Esophagus muscularis mucosa (tissue), 4 donors: ENCODE data around the gene RETSAT. TPM values are rescaled to one million over a fixed set of nuclear protein-coding genes. Genes with fewer than 3 reads are reported as not detected.
"Not testable (repeated sequence)": the region's sequence is repeated elsewhere in the genome, so short reads cannot be mapped to it uniquely, and the experiment has no call there.

Experiments
- DNase-seq: peaks from one replicate; pipeline ENCODE4 v3.0.0-alpha.2; 2017; ENCODE audit errors: extremely low spot score
- H3K27ac ChIP-seq, 4 donors: fragments of 200-600 bp; sonication (generic); replicated peaks in 1 of 4; 1 replicate in 3 of 4; 2 replicates in 1 of 4; pipeline ENCODE4 v1.5.1; 2016 to 2019; ENCODE audit warnings: mild to moderate bottlenecking in 1 of 4
- H3K27me3 ChIP-seq, 4 donors: fragments of 200-600 bp; sonication (generic); one replicate each; pipeline versions ENCODE4 v1.5.1 to v1.6.0; 2016 to 2019
- H3K36me3 ChIP-seq, 4 donors: fragments of 200-600 bp; sonication (generic); one replicate each; pipeline ENCODE4 v1.5.1; 2016 to 2019
- H3K4me1 ChIP-seq, 4 donors: fragments of 200-600 bp; sonication (generic); one replicate each; pipeline ENCODE4 v1.5.1; 2016 to 2019
- H3K4me3 ChIP-seq, 4 donors: fragments of 200-600 bp; sonication (generic); 1 replicate in 2 of 4; 2 replicates in 2 of 4; pipeline ENCODE4 v1.5.1; 2016 to 2019; ENCODE audit warnings: mild to moderate bottlenecking in 4 of 4, moderate library complexity in 1 of 4
- H3K9me3 ChIP-seq, 4 donors: fragments of 200-600 bp; sonication (generic); 1 replicate in 3 of 4; 2 replicates in 1 of 4; pipeline ENCODE4 v1.5.1; 2016 to 2019
- EP300 ChIP-seq: sonication (generic); formaldehyde crosslinking; IDR thresholded peaks from one replicate; pipeline ENCODE4 v1.6.1; 2017; ENCODE audit warnings: antibody characterized with exemption
- POLR2A ChIP-seq: fragments of 450-650 bp; IDR thresholded peaks from one replicate; pipeline ENCODE4 v1.6.1; 2017; ENCODE audit warnings: antibody characterized with exemption, moderate library complexity, mild to moderate bottlenecking, low read depth
- POLR2AphosphoS5 ChIP-seq, 2 donors: sonication (generic); formaldehyde crosslinking; IDR thresholded peaks; one replicate each; pipeline ENCODE4 v1.6.1; 2017; ENCODE audit warnings: antibody characterized with exemption in 2 of 2
- WGBS: methylation state at CpG from one replicate; pipeline ENCODE4 v1.1.5; 2018; 5-methylcytosine and 5-hydroxymethylcytosine counted together
- intact Hi-C: fragments of 100-400 bp; cut with DNase I; formaldehyde crosslinking; loops from one replicate; pipeline ENCODE4 v1.15.1; 2023
- total RNA-seq, 4 donors: library from RNA; depleted of rRNA; stranded (reverse); fragments of >200 nt; gene quantifications; one replicate each; pipeline versions ENCODE4 v1.1.0 to v1.2.1, GENCODE V29; 2016
- TF ChIP-seq, protein P1 (sequence below), 3 experiments: fragments of 200-600 bp in 2 of 3; fragments of 450-650 bp in 1 of 3; sonication (generic) in 2 of 3; IDR thresholded peaks; one replicate each; pipeline ENCODE4 v1.5.1; 2017 to 2019; ENCODE audit warnings: antibody characterized with exemption in 3 of 3, mild to moderate bottlenecking in 2 of 3, moderate library complexity in 1 of 3

The RETSAT gene
- total RNA-seq, 4 donors from 2014 or later: 34.3 to 63.7 (median 45.7) TPM

DNA sequence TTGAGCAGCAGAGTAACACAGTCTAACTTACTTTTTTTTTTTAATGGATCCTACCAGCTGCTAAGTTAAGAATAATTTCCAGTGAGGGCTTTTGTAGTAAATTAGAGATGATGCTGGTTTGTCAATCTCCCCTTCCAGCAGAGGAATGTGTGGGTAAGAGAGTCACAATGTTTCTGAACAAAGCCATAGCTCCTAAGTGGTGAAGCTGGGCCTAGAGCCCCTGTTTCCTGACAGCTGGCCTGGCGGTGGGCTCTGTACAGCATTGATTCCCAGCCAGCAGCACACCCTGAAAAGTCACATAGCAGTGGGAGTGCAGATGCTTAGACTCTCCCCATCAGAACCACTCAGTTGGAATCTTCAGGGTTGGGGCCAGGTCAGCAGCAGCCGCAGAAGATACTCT lies 31.4 kb upstream of the RETSAT start:
- no peak for DNase-seq
- TF ChIP-seq POLR2A (no peak), EP300 (no peak), POLR2AphosphoS5 (IDR thresholded peaks at IDR 0.05) (no peak)
- TF ChIP-seq, protein P1, sequence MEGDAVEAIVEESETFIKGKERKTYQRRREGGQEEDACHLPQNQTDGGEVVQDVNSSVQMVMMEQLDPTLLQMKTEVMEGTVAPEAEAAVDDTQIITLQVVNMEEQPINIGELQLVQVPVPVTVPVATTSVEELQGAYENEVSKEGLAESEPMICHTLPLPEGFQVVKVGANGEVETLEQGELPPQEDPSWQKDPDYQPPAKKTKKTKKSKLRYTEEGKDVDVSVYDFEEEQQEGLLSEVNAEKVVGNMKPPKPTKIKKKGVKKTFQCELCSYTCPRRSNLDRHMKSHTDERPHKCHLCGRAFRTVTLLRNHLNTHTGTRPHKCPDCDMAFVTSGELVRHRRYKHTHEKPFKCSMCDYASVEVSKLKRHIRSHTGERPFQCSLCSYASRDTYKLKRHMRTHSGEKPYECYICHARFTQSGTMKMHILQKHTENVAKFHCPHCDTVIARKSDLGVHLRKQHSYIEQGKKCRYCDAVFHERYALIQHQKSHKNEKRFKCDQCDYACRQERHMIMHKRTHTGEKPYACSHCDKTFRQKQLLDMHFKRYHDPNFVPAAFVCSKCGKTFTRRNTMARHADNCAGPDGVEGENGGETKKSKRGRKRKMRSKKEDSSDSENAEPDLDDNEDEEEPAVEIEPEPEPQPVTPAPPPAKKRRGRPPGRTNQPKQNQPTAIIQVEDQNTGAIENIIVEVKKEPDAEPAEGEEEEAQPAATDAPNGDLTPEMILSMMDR (IDR thresholded peaks at IDR 0.05): no peak
- Histone ChIP-seq H3K9me3 (no peaks in the 10 kb centered on the region), H3K4me1 (no peaks in the 10 kb centered on the region), H3K27me3 (no peaks in the 10 kb centered on the region), H3K27ac (no peak overlapping the region), H3K36me3 (peaks cover 21 to 96% (median 71%) of the 10 kb centered on the region in 4 donors), H3K4me3 (no peak overlapping the region)
- intact Hi-C loops: no loop called here
- WGBS: 88% methylated on average over 2 of the region's 2 CpGs

DNA sequence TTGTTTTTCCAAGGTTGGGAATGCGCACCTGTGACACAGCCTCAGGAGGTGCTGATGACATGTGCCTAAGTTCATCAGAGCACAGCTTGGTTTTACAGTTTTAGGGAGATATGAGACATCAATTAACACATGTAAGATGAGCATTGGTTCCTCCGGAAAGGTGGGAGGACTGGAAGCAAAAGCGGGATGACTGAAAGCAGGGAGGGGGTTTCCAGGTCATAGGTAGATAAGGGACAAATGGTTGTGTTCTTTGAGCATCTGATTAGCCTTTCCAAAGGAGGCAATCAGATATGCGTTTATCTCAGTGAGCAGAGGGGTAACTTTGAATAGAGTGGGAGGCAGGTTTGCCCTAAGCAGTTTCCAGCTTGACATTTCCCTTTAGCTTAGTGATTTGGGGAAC lies 29.5 kb upstream of the RETSAT start:
- Histone ChIP-seq H3K9me3 (no peaks in the 10 kb centered on the region), H3K27ac (no peak overlapping the region), H3K27me3 (no peaks in the 10 kb centered on the region), H3K4me3 (no peak overlapping the region), H3K4me1 (no peaks in the 10 kb centered on the region), H3K36me3 (peaks cover 23 to 96% (median 63%) of the 10 kb centered on the region in 4 donors)
- intact Hi-C loops: no loop called here
- DNase-seq: no peak
- TF ChIP-seq POLR2AphosphoS5 (IDR thresholded peaks at IDR 0.05): no peak
- TF ChIP-seq EP300: no peak
- TF ChIP-seq POLR2A: no peak
- WGBS: 87% methylated on average over 4 of the region's 4 CpGs

DNA sequence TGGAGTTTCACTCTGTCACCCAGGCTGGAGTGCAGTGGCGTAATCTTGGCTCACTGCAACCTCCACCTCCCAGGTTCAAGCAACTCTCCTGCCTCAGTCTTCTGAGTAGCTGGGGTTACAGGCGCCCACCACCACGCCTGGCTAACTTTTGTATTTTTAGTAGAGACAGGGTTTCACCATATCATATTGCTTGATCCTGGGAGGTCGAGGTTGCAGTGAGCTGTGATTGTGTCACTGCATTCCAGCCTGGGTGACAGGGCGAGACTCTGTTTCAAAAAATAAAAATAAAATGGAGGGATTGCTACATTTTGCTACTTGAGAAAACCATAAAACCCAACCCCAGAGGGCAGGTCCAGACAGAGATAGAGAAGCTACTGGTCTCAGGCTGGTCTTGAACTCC lies 28.8 kb upstream of the RETSAT start:
- peaks cover 23 to 96% (median 62%) of the 10 kb centered on the region in 4 donors for H3K36me3 ChIP-seq
- H3K9me3 ChIP-seq, H3K27ac ChIP-seq, H3K4me3 ChIP-seq, intact Hi-C loops, DNase-seq, H3K27me3 ChIP-seq, H3K4me1 ChIP-seq: not testable (repeated sequence)
- 83% methylated on average over 5 of the region's 5 CpGs for WGBS

DNA sequence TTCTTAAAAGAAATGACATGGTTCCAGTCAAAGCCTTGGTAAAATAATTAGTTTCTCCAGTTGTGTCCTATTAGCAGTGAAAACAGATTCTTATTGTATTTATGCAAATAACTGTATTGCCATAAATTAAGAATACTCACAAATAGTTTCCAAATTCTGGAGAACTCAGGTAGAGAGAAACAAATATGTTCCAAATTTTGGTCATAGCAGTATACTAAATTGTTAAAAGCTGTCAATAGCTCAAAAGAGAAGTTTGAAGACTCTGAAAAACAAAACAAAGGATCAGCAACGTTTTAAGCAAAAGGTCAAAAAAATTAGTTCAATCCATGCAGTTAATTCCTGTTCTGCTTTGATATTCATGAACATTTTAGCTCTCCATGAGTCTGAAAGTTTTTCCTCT lies 25.7 kb upstream of the RETSAT start:
- no peak overlapping the region for H3K27ac ChIP-seq
- H3K4me3 ChIP-seq: no peak overlapping the region
- 79% methylated on average over 1 of the region's 1 CpG for WGBS
- no peaks in the 10 kb centered on the region for H3K4me1 ChIP-seq
- no peak for DNase-seq
- H3K36me3 ChIP-seq: peaks cover 22 to 93% (median 58%) of the 10 kb centered on the region in 4 donors
- intact Hi-C loops: no loop called here
- TF ChIP-seq, protein P1 (IDR thresholded peaks at IDR 0.05): no peak
- TF ChIP-seq EP300 (no peak), POLR2AphosphoS5 (IDR thresholded peaks at IDR 0.05) (no peak), POLR2A (no peak)
- no peaks in the 10 kb centered on the region for H3K9me3 ChIP-seq
- no peaks in the 10 kb centered on the region for H3K27me3 ChIP-seq

DNA sequence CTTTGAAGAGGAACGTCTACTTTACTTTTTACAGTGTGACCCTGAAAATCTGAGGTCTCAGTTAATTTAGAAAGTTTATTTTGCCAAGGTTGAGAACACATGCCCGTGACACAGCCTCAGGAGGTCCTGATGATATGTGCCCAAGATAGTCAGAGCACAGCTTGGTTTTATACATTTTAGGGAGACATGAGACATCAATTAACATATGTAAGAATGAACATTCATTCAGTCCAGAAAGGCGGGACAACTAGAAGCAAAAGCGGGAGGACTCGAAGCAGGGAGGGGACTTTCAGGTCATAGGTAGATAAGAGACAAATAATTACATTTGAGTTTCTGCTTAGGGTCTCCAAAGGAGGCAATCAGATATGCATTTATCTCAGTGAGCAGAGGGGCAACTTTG lies 23.9 kb upstream of the RETSAT start:
- Histone ChIP-seq H3K27me3 (no peaks in the 10 kb centered on the region), H3K4me3 (no peak overlapping the region), H3K36me3 (peaks cover 22 to 89% (median 50%) of the 10 kb centered on the region in 4 donors), H3K9me3 (no peaks in the 10 kb centered on the region), H3K4me1 (no peaks in the 10 kb centered on the region), H3K27ac (no peak overlapping the region)
- TF ChIP-seq, protein P1 (IDR thresholded peaks at IDR 0.05): no peak
- no peak for TF ChIP-seq POLR2A
- no peak for TF ChIP-seq POLR2AphosphoS5 (IDR thresholded peaks at IDR 0.05)
- no peak for TF ChIP-seq EP300
- no peak for DNase-seq
- WGBS: 92% methylated on average over 5 of the region's 5 CpGs
- intact Hi-C loops: no loop called here

DNA sequence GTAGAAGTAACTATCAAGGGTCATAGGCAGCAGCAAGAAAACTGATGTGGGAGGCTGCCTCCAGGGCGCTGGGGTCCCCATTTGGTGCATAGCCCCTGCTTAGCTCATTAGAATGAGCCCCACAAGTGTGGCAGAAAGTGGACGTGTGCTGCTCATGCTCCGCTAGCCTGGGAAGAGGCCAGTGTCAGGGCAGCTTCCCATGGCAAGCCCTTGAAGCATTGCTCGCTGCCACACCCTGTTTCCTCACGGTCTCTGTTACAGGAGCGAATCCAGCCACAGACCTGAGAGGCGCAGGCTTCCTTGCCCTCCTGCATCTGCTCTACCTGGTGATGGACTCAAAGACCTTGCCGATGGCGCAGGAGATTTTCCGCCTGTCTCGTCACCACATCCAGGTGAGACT lies 22.8 kb upstream of the RETSAT start:
- Histone ChIP-seq H3K27ac (no peak overlapping the region), H3K4me1 (no peaks in the 10 kb centered on the region)

More for the DNA sequence above, 22.8 kb upstream of the RETSAT start:
- no peaks in the 10 kb centered on the region for H3K9me3 ChIP-seq
- 85% methylated on average over 7 of the region's 11 CpGs for WGBS
- intact Hi-C loops: no loop called here
- peaks cover 22 to 91% (median 55%) of the 10 kb centered on the region in 4 donors for H3K36me3 ChIP-seq
- TF ChIP-seq POLR2AphosphoS5 (IDR thresholded peaks at IDR 0.05): no peak
- TF ChIP-seq EP300: no peak
- TF ChIP-seq, protein P1 (IDR thresholded peaks at IDR 0.05): no peak
- TF ChIP-seq POLR2A: no peak
- no peak overlapping the region for H3K4me3 ChIP-seq
- H3K27me3 ChIP-seq: no peaks in the 10 kb centered on the region
- DNase-seq: no peak
